OCI-LY3 (cell line): ENCODE results near the gene HLA-F.

Experiments
- H2AFZ ChIP-seq: fragments of 200-600, 300-600 bp; shearing (Covaris generic); 2 replicates; pipeline ENCODE4 v1.6.0; 2014; ENCODE audit warnings: antibody characterized with exemption, low read depth, low read length
- H3K27ac ChIP-seq: fragments of 200-600, 300-600 bp; sonication (generic); 2 replicates; pipeline ENCODE4 v1.5.1; 2014; ENCODE audit warnings: mild to moderate bottlenecking, low read length, moderate library complexity, mixed read lengths
- H3K27me3 ChIP-seq: fragments of 200-600, 300-600 bp; sonication (generic); 2 replicates; pipeline ENCODE4 v1.6.1; 2014; ENCODE audit warnings: low read depth, low read length, mixed read lengths
- H3K36me3 ChIP-seq: fragments of 200-600, 300-600 bp; sonication (generic); replicated peaks from 2 replicates; pipeline ENCODE3; 2014; ENCODE audit warnings: low read depth, low read length, mixed read lengths
- H3K4me1 ChIP-seq: fragments of 300-600, 200-600 bp; sonication (generic); 2 replicates; pipeline ENCODE4 v1.6.1; 2014; ENCODE audit warnings: low read length, mixed read lengths
- H3K4me2 ChIP-seq: fragments of 200-600, 300-600 bp; sonication (generic); 2 replicates; pipeline ENCODE4 v1.6.1; 2014; ENCODE audit warnings: low read length, mixed read lengths
- H3K4me3 ChIP-seq: fragments of 300-600, 200-600 bp; sonication (generic); 2 replicates; pipeline ENCODE4 v1.5.1; 2014; ENCODE audit warnings: antibody characterized with exemption, mild to moderate bottlenecking, low read length, moderate library complexity
- H3K79me2 ChIP-seq: fragments of 300-600, 200-600 bp; shearing (Covaris generic); 2 replicates; pipeline ENCODE4 v1.6.1; 2014; ENCODE audit warnings: mild to moderate bottlenecking, low read length, mixed read lengths
- H3K9ac ChIP-seq: fragments of 300-600, 200-600 bp; shearing (Covaris generic); 2 replicates; pipeline ENCODE4 v1.6.0; 2014; ENCODE audit warnings: mild to moderate bottlenecking, low read length, moderate library complexity
- H3K9me3 ChIP-seq: fragments of 200-600, 300-600 bp; shearing (Covaris generic); 2 replicates; pipeline ENCODE4 v1.6.1; 2014; ENCODE audit warnings: low read length, mixed read lengths; ENCODE audit not compliant: insufficient read depth
- H4K20me1 ChIP-seq: fragments of 200-600, 300-600 bp; sonication (generic); 2 replicates; pipeline ENCODE4 v1.6.1; 2016; ENCODE audit warnings: low read length, mixed read lengths; ENCODE audit not compliant: insufficient read depth
- EZH2phosphoT487 ChIP-seq: fragments of 200-600 bp; shearing (Covaris generic); IDR thresholded peaks from 2 replicates; pipeline ENCODE4 v1.6.1; 2018; ENCODE audit warnings: antibody characterized with exemption, mixed run types, low read depth
- TF ChIP-seq, protein P1 (sequence below): fragments of 200-600, 300-600 bp; sonication (generic); IDR thresholded peaks from 2 replicates; pipeline ENCODE4 v1.5.1; 2014; ENCODE audit warnings: antibody characterized with exemption, low read length, low read depth

HLA-F gene

GRCh38 chr6:29744621-29745020 lies 21.4 kb downstream of the HLA-F start:
- no peaks in the 10 kb centered on the region for H3K9me3 ChIP-seq
- no peaks in the 10 kb centered on the region for H3K27me3 ChIP-seq
- no peak for TF ChIP-seq EZH2phosphoT487
- TF ChIP-seq, protein P1, sequence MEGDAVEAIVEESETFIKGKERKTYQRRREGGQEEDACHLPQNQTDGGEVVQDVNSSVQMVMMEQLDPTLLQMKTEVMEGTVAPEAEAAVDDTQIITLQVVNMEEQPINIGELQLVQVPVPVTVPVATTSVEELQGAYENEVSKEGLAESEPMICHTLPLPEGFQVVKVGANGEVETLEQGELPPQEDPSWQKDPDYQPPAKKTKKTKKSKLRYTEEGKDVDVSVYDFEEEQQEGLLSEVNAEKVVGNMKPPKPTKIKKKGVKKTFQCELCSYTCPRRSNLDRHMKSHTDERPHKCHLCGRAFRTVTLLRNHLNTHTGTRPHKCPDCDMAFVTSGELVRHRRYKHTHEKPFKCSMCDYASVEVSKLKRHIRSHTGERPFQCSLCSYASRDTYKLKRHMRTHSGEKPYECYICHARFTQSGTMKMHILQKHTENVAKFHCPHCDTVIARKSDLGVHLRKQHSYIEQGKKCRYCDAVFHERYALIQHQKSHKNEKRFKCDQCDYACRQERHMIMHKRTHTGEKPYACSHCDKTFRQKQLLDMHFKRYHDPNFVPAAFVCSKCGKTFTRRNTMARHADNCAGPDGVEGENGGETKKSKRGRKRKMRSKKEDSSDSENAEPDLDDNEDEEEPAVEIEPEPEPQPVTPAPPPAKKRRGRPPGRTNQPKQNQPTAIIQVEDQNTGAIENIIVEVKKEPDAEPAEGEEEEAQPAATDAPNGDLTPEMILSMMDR: no peak

DNA sequence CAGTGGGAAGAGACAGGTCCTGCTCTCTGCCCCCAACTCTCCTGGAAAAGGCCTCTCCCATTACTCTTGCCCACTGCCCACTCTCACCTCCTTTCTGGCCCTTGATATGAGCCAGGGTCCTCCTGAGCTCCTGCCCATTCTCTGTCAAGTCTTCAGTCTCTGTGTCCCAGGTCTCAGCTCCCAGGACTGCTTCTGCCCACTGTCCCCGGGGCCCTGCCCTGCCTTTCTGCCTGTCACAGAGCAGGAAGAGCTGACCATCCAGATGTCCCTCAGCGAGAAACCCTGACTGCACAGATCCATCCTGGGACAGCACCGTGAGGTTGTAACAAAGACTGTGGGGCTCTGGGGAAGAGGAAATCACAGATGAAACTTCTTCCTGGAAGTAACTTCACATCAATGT lies 22.2 kb downstream of the HLA-F start:
- H3K27ac ChIP-seq: no peak overlapping the region
- TF ChIP-seq EZH2phosphoT487: no peak
- TF ChIP-seq, protein P1: no peak
- H4K20me1 ChIP-seq: no peaks in the 10 kb centered on the region
- H3K27me3 ChIP-seq: no peaks in the 10 kb centered on the region
- H3K4me1 ChIP-seq: no peaks in the 10 kb centered on the region
- no peak overlapping the region for H3K9ac ChIP-seq
- H3K36me3 ChIP-seq: no peaks in the 10 kb centered on the region
- H3K4me2 ChIP-seq: no peak overlapping the region
- no peak overlapping the region for H2AFZ ChIP-seq
- H3K9me3 ChIP-seq: no peaks in the 10 kb centered on the region
- no peaks in the 10 kb centered on the region for H3K79me2 ChIP-seq
- H3K4me3 ChIP-seq: no peak overlapping the region

More at GRCh38 chr6:29744621-29745020, 21.4 kb downstream of the HLA-F start:
- Histone ChIP-seq H3K36me3 (no peaks in the 10 kb centered on the region), H3K4me3 (no peak overlapping the region), H3K9ac (no peak overlapping the region), H3K4me1 (no peaks in the 10 kb centered on the region), H4K20me1 (no peaks in the 10 kb centered on the region), H3K79me2 (no peaks in the 10 kb centered on the region), H3K27ac (no peak overlapping the region), H3K4me2 (no peak overlapping the region), H2AFZ (no peak overlapping the region)

GRCh38 chr6:29745855-29746449 lies 22.7 kb downstream of the HLA-F start:
- no peak overlapping the region for H3K9ac ChIP-seq
- no peaks in the 10 kb centered on the region for H3K79me2 ChIP-seq
- no peaks in the 10 kb centered on the region for H3K4me1 ChIP-seq
- no peak for TF ChIP-seq EZH2phosphoT487
- TF ChIP-seq, protein P1: no peak
- H3K36me3 ChIP-seq: no peaks in the 10 kb centered on the region
- no peaks in the 10 kb centered on the region for H3K9me3 ChIP-seq
- H3K4me2 ChIP-seq: no peak overlapping the region
- no peaks in the 10 kb centered on the region for H4K20me1 ChIP-seq
- no peak overlapping the region for H3K4me3 ChIP-seq
- no peak overlapping the region for H2AFZ ChIP-seq
- no peak overlapping the region for H3K27ac ChIP-seq
- H3K27me3 ChIP-seq: no peaks in the 10 kb centered on the region

DNA sequence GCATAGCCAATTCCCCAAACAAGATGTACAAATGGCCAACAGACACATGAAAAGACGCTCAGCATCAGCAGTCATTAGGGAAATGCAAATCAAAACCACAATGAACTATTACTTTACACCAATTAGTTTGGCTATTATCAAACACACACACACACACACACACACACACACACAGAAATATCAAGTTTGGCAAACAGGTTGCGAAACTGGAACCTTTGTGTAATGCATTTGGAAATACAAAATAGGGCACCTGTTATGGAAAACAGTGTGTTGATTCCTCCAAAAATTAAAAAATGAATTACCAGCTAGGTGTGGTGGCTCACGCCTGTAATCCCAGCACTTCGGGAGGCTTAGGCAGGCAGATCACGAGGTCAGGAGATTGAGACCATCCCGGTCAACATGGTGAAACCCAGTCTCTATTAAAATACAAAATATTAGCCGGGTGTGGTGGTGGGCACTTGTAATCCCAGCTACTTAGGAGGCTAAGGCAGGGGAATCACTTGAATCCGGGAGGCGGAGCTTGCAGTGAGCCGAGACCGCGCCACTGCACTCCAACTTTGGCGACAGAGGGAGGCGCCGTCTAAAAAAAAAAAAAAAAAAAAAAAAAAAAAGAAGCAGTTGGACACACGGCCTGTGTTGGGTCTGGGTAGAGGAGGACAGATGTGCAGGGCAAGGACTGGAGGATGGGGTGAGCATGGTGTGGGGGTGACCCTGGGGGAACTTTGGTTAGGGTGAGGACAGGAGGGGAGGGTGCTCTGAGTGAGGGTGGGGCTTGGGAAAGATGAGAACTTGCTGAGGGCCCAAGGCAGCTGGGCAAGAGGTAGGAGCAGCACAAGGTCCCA lies 23.8 kb downstream of the HLA-F start:
- no peak overlapping the region for H3K4me2 ChIP-seq
- no peaks in the 10 kb centered on the region for H3K27me3 ChIP-seq

More for the DNA sequence above, 23.8 kb downstream of the HLA-F start:
- Histone ChIP-seq H3K36me3 (no peaks in the 10 kb centered on the region), H2AFZ (no peak overlapping the region), H3K4me3 (no peak overlapping the region), H3K9ac (no peak overlapping the region), H3K79me2 (no peaks in the 10 kb centered on the region), H3K27ac (no peak overlapping the region), H3K4me1 (no peaks in the 10 kb centered on the region), H3K9me3 (no peaks in the 10 kb centered on the region), H4K20me1 (no peaks in the 10 kb centered on the region)
- TF ChIP-seq, protein P1: no peak
- TF ChIP-seq EZH2phosphoT487: no peak
